Testis (tissue), 2 donors: ENCODE results near the gene FAM120AOS.

Experiments used
- POLR2A ChIP-seq: fragments of 450-650 bp; IDR thresholded peaks from one replicate; pipeline ENCODE4 v1.6.1; 2017; ENCODE audit warnings: antibody characterized with exemption, mild to moderate bottlenecking, moderate library complexity
- TF ChIP-seq, protein P1 (sequence below), 3 experiments: fragments of 450-650 bp in 2 of 3; fragments of 200-600 bp in 1 of 3; sonication (generic) in 1 of 3; IDR thresholded peaks; one replicate each; pipeline ENCODE4 v1.5.1; 2016 to 2019; ENCODE audit warnings: antibody characterized with exemption in 3 of 3, mild to moderate bottlenecking in 2 of 3, moderate library complexity in 1 of 3

DNA sequence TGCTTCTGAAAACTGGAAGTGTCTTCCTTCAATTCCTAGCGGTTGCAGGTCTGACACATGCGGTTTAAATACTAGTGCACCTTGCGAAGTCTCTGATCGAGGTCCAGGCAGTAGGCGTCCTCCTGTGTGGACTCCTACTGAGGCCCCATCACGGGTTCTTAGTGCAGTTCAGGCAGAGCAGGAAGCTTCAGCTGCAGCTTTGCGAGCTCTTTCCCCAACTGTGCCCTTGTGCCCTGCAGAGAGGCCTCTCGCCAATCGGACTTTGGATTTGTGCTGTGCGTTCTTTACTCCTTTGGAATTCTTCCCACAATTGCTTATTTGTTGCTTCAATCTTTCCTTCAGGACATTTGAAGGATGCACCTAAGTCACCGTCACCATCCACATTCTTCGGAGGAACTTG, 40.6 kb upstream of the FAM120AOS start:
- TF ChIP-seq, protein P1, sequence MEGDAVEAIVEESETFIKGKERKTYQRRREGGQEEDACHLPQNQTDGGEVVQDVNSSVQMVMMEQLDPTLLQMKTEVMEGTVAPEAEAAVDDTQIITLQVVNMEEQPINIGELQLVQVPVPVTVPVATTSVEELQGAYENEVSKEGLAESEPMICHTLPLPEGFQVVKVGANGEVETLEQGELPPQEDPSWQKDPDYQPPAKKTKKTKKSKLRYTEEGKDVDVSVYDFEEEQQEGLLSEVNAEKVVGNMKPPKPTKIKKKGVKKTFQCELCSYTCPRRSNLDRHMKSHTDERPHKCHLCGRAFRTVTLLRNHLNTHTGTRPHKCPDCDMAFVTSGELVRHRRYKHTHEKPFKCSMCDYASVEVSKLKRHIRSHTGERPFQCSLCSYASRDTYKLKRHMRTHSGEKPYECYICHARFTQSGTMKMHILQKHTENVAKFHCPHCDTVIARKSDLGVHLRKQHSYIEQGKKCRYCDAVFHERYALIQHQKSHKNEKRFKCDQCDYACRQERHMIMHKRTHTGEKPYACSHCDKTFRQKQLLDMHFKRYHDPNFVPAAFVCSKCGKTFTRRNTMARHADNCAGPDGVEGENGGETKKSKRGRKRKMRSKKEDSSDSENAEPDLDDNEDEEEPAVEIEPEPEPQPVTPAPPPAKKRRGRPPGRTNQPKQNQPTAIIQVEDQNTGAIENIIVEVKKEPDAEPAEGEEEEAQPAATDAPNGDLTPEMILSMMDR (IDR thresholded peaks at IDR 0.05), result no peak
- no peak for TF ChIP-seq POLR2A
